ENCODE measurements around the gene SKIDA1.

DNA sequence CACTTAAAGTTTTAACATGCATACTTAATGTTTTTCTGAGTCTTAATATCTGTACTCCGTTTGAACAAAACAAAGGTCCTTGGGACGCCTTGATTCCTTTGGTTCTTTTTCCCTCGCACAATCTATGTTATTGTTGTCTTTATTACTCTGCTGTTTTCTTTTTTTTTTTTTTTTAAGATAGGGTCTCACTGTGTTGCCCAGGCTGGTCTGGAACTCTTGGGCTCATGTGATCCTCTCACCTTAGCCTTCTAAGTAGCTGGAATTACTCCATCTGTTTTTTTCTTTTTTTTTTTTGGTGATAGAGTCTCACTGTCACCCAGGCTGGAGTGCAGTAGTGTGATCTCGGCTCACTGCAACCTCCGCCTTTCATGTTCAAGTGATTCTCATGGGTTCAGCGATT is 21.8 kb upstream of the SKIDA1 start:
- TF ChIP-seq, protein P1, sequence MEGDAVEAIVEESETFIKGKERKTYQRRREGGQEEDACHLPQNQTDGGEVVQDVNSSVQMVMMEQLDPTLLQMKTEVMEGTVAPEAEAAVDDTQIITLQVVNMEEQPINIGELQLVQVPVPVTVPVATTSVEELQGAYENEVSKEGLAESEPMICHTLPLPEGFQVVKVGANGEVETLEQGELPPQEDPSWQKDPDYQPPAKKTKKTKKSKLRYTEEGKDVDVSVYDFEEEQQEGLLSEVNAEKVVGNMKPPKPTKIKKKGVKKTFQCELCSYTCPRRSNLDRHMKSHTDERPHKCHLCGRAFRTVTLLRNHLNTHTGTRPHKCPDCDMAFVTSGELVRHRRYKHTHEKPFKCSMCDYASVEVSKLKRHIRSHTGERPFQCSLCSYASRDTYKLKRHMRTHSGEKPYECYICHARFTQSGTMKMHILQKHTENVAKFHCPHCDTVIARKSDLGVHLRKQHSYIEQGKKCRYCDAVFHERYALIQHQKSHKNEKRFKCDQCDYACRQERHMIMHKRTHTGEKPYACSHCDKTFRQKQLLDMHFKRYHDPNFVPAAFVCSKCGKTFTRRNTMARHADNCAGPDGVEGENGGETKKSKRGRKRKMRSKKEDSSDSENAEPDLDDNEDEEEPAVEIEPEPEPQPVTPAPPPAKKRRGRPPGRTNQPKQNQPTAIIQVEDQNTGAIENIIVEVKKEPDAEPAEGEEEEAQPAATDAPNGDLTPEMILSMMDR (IDR thresholded peaks at IDR 0.05) = no peak
- TF ChIP-seq POLR2AphosphoS5 (IDR thresholded peaks at IDR 0.05) = no peak
- TF ChIP-seq POLR2A (IDR thresholded peaks at IDR 0.05) = no peak

All from breast epithelium (tissue), 3 donors.